IMR-90 (cell line): ENCODE measurements around the gene PRKAR1B. TPM values are rescaled to one million over a fixed set of nuclear protein-coding genes. Genes with fewer than 3 reads are reported as not detected.

ENCODE experiments used
- ATAC-seq: fragments of 200-7000 bp; cut with Tn5 transposase; 2 replicates; pipeline ENCODE4 v1.9.1; 2020; ENCODE audit warnings: low read depth, mild to moderate bottlenecking, moderate library complexity
- BruUV-seq: library from RNA; stranded (reverse); fragments of 400-500 nt; replicated peaks from 2 replicates; lab custom pipeline; 2021; lab: Mats Ljungman, UMichigan
- CTCF ChIA-PET: fragments of 300-600 bp; formaldehyde crosslinking; extraction: SDS; loops from one replicate; lab custom pipeline; 2021; ENCODE audit warnings: antibody characterized with exemption; lab: Yijun Ruan, JAX
- POLR2A ChIA-PET: fragments of 300-600 bp; sonication (Branson Sonifier 250); formaldehyde crosslinking; loops from one replicate; lab custom pipeline; 2022; ENCODE audit warnings: antibody characterized with exemption; ENCODE audit not compliant: unreplicated experiment; lab: Charles Lee
- DNase-seq: peaks from one replicate; pipeline ENCODE4 v3.0.0; 2013
- H2AFZ ChIP-seq: replicated peaks from 2 replicates; pipeline ENCODE3; 2013; ENCODE audit warnings: low read length, mild to moderate bottlenecking; ENCODE audit not compliant: poor library complexity
- H2AK5ac ChIP-seq: 2 replicates; pipeline ENCODE4 v1.6.1; 2013; ENCODE audit warnings: low read depth, low read length, inconsistent platforms
- H2AK9ac ChIP-seq: replicated peaks from 2 replicates; pipeline ENCODE3; 2013; ENCODE audit warnings: mild to moderate bottlenecking, low read depth, low read length, moderate library complexity; ENCODE audit not compliant: poor library complexity
- H2BK120ac ChIP-seq: 2 replicates; pipeline ENCODE4 v1.6.1; 2013; ENCODE audit warnings: low read depth, low read length, inconsistent platforms
- H2BK15ac ChIP-seq: 3 replicates; pipeline ENCODE4 v1.6.1; 2013; ENCODE audit warnings: low read depth, low read length, inconsistent platforms
- H2BK20ac ChIP-seq: 2 replicates; pipeline ENCODE4 v1.6.1; 2013; ENCODE audit warnings: low read depth, mild to moderate bottlenecking, inconsistent platforms, low read length, moderate library complexity
- H2BK5ac ChIP-seq: 2 replicates; pipeline ENCODE4 v1.6.1; 2013; ENCODE audit warnings: mild to moderate bottlenecking, low read depth, low read length, inconsistent platforms; ENCODE audit not compliant: poor library complexity, severe bottlenecking
- H3K14ac ChIP-seq: replicated peaks from 2 replicates; pipeline ENCODE4 v1.6.1; 2013; ENCODE audit warnings: low read depth, low read length, inconsistent platforms
- H3K18ac ChIP-seq: 2 replicates; pipeline ENCODE4 v1.6.1; 2013; ENCODE audit warnings: low read depth, low read length, control low read depth
- H3K23ac ChIP-seq: 2 replicates; pipeline ENCODE4 v1.6.1; 2013; ENCODE audit warnings: low read depth, low read length, inconsistent platforms
- H3K27ac ChIP-seq: 2 replicates; pipeline ENCODE4 v1.5.1; 2013; ENCODE audit warnings: mild to moderate bottlenecking, control low read depth, low read length; ENCODE audit not compliant: insufficient read depth
- H3K27me3 ChIP-seq: 2 replicates; pipeline ENCODE4 v1.6.1; 2013; ENCODE audit warnings: low read length; ENCODE audit not compliant: control insufficient read depth, insufficient read depth
- H3K36me3 ChIP-seq: 2 replicates; pipeline ENCODE4 v1.6.1; 2013; ENCODE audit warnings: low read length, mixed read lengths; ENCODE audit not compliant: control insufficient read depth, insufficient read depth
- H3K4ac ChIP-seq: 2 replicates; pipeline ENCODE4 v1.6.1; 2013; ENCODE audit warnings: low read depth, low read length, inconsistent platforms
- H3K4me1 ChIP-seq: 2 replicates; pipeline ENCODE4 v1.6.1; 2013; ENCODE audit warnings: low read length, mixed read lengths; ENCODE audit not compliant: control insufficient read depth, insufficient read depth
- H3K4me2 ChIP-seq: 2 replicates; pipeline ENCODE4 v1.6.1; 2013; ENCODE audit warnings: low read depth, mild to moderate bottlenecking, control low read depth, low read length, moderate library complexity
- H3K4me3 ChIP-seq: 2 replicates; pipeline ENCODE4 v1.5.1; 2013; ENCODE audit warnings: low read depth, mild to moderate bottlenecking, control low read depth, low read length, moderate library complexity; ENCODE audit not compliant: insufficient read depth
- H3K56ac ChIP-seq: 2 replicates; pipeline ENCODE4 v1.6.1; 2013; ENCODE audit warnings: low read length, inconsistent platforms; ENCODE audit not compliant: insufficient read depth; ENCODE audit errors: extremely low read depth
- H3K79me1 ChIP-seq, 2 experiments: 2 replicates each; pipeline ENCODE4 v1.6.1; 2013; ENCODE audit warnings: low read length in 2 of 2, inconsistent platforms in 1 of 2, low read depth in 1 of 2
- H3K9ac ChIP-seq: 2 replicates; pipeline ENCODE4 v1.6.1; 2013; ENCODE audit warnings: low read depth, low read length, control low read depth
- H3K9me1 ChIP-seq: 2 replicates; pipeline ENCODE4 v1.6.1; 2013; ENCODE audit warnings: low read length, inconsistent platforms; ENCODE audit not compliant: insufficient read depth
- H3K9me3 ChIP-seq: 2 replicates; pipeline ENCODE4 v1.6.1; 2013; ENCODE audit warnings: low read length; ENCODE audit not compliant: control insufficient read depth, insufficient read depth
- H4K20me1 ChIP-seq: 2 replicates; pipeline ENCODE4 v1.6.1; 2013; ENCODE audit warnings: low read length, inconsistent platforms; ENCODE audit not compliant: insufficient read depth
- H4K5ac ChIP-seq: 2 replicates; pipeline ENCODE4 v1.6.1; 2013; ENCODE audit warnings: mild to moderate bottlenecking, low read depth, low read length, control low read depth
- H4K8ac ChIP-seq, 2 experiments: 2 replicates each; pipeline ENCODE4 v1.6.1; 2013; ENCODE audit warnings: low read depth in 2 of 2, low read length in 2 of 2, control low read depth in 1 of 2, inconsistent platforms in 1 of 2
- H4K91ac ChIP-seq: 2 replicates; pipeline ENCODE4 v1.6.1; 2013; ENCODE audit warnings: low read depth, low read length, inconsistent platforms; ENCODE audit not compliant: insufficient read depth
- CEBPB ChIP-seq: IDR thresholded peaks from 2 replicates; pipeline ENCODE4 v1.6.1; 2012; ENCODE audit warnings: low read depth, low read length, improper control_type of control experiment
- WGBS, 2 experiments: methylation state at CpG; one replicate each; pipeline versions ENCODE4 v1.1.5 to v1.1.7; 2013; ENCODE audit warnings: missing lambda C conversion rate in 2 of 2; ENCODE audit not compliant: insufficient read length in 1 of 2; ENCODE audit errors: extremely low coverage in 2 of 2; 5-methylcytosine and 5-hydroxymethylcytosine counted together
- dilution Hi-C: fragments of 300-500 bp; cut with HindIII; formaldehyde crosslinking; loops from one replicate; pipeline ENCODE4 v1.14.3; 2018; ENCODE audit warnings: low sequenced_read_pairs; ENCODE audit not compliant: unreplicated experiment
- in situ Hi-C: fragments of 300-500 bp; cut with MboI; formaldehyde crosslinking; loops from 3 replicates; pipeline ENCODE4 v1.14.3; 2019; ENCODE audit warnings: low sequenced_read_pairs, inconsistent platforms, mixed read lengths
- intact Hi-C: fragments of 100-400 bp; cut with micrococcal nuclease; formaldehyde crosslinking; loops from 2 replicates; pipeline ENCODE4 v1.10.0; 2022
- polyA plus RNA-seq, 3 experiments: library from polyadenylated mRNA; depleted of rRNA; stranded (reverse); fragments of >200 nt; gene quantifications; 2 replicates each; pipeline ENCODE4 v1.2.3, GENCODE V29; 2012; ENCODE audit warnings: low replicate concordance in 1 of 3
- total RNA-seq: library from RNA; depleted of rRNA; stranded (reverse); fragments of >200 nt; gene quantifications from 2 replicates; pipeline ENCODE4 v1.2.3, GENCODE V29; 2012

The PRKAR1B gene
- total and polyA plus RNA-seq, 2 of the 4 experiments (the other 2 are of a cell fraction): 15.2 to 20.2 TPM

GRCh38 chr7:572416-573268 is 154.4 kb downstream of the PRKAR1B start:
- Histone ChIP-seq H4K5ac (no peak overlapping the region), H2AK9ac (no peak overlapping the region), H3K9me3 (no peaks in the 10 kb centered on the region; the same call in 1 of the 2 replicates), H2BK5ac (no peak overlapping the region), H3K36me3 (no peaks in the 10 kb centered on the region), H2BK15ac (no peak overlapping the region), H3K9ac (no peak overlapping the region), H2AK5ac (no peak overlapping the region), H3K79me1 (no peaks in the 10 kb centered on the region), H3K18ac (no peak overlapping the region), H3K27ac (no peak overlapping the region), H3K4me2 (no peak overlapping the region), H4K8ac (no peak overlapping the region), H3K9me1 (no peaks in the 10 kb centered on the region), H3K14ac (no peak overlapping the region), H2BK20ac (no peak overlapping the region), H4K91ac (no peak overlapping the region), H3K27me3 (no peaks in the 10 kb centered on the region; the same call in 1 of the 2 replicates), H3K23ac (no peak overlapping the region), H3K4me1 (no peaks in the 10 kb centered on the region; the same call in 1 of the 2 replicates), H4K20me1 (no peaks in the 10 kb centered on the region), H3K56ac (no peak overlapping the region), H2BK120ac (no peak overlapping the region), H2AFZ (no peak overlapping the region), H3K4ac (no peak overlapping the region), H3K4me3 (no peak overlapping the region)
- ATAC-seq (no peak), DNase-seq (no peak)
- whole genome bisulfite sequencing, 2 experiments: 74% methylated on average over 17 of the region's 45 CpGs; no CpG with 5 or more reads in 1 of the 2 experiments
- ChIA-PET POLR2A (no interaction called here), CTCF (no interaction called here)
- in situ Hi-C loops: no loop called here
- dilution Hi-C loops: no loop called here
- intact Hi-C loops: no loop called here
- BruUV-seq: no TSS peak
- no peak for TF ChIP-seq CEBPB
